IPS-15b (cell line): ENCODE data around the gene ABHD15.
A peak's percentile ranks its signal among the peaks of the same experiment; 100 is the strongest.
"Not testable (repeated sequence)": the region's sequence is repeated elsewhere in the genome, so short reads cannot be mapped to it uniquely, and the experiment has no call there.

Source experiments
- H3K27me3 ChIP-seq: one replicate; pipeline ENCODE4 v1.6.1; 2013; ENCODE audit warnings: low read length; ENCODE audit not compliant: control insufficient read depth, insufficient read depth
- H3K36me3 ChIP-seq: one replicate; pipeline ENCODE4 v1.6.1; 2013; ENCODE audit warnings: low read length; ENCODE audit not compliant: control insufficient read depth, insufficient read depth
- H3K4me1 ChIP-seq: one replicate; pipeline ENCODE4 v1.6.1; 2013; ENCODE audit warnings: mild to moderate bottlenecking, low read length; ENCODE audit not compliant: control insufficient read depth, insufficient read depth
- H3K4me3 ChIP-seq: one replicate; pipeline ENCODE4 v1.5.1; 2013; ENCODE audit warnings: low read depth, low read length
- H3K9ac ChIP-seq: one replicate; pipeline ENCODE4 v1.6.1; 2013; ENCODE audit warnings: low read depth, mild to moderate bottlenecking, low read length
- H3K9me3 ChIP-seq: one replicate; pipeline ENCODE4 v1.6.1; 2013; ENCODE audit warnings: mild to moderate bottlenecking, low read length; ENCODE audit not compliant: control insufficient read depth, insufficient read depth

Gene ABHD15

GRCh38 chr17:29568331-29569244 is 1.8 kb upstream of the ABHD15 start, which contains the start of gene TP53I13:
Gene TP53I13 (plus strand): TSS chr17:29568701. CDS start chr17:29568759, 58 bp downstream.
- H3K27me3 ChIP-seq, result peaks cover 48% of the 10 kb centered on the region

GRCh38 chr17:29567554-29568330 is 905 bp upstream of the ABHD15 start:
- Histone ChIP-seq H3K27me3 (peaks cover 48% of the 10 kb centered on the region), H3K9ac (peak overlapping the region; percentile 24), H3K4me1 (peaks cover 2% of the 10 kb centered on the region), H3K36me3 (peaks cover 2% of the 10 kb centered on the region), H3K4me3 (peak overlapping the region; percentile 84), H3K9me3 (no peaks in the 10 kb centered on the region)

More at GRCh38 chr17:29568331-29569244, 1.8 kb upstream of the ABHD15 start, which contains the start of gene TP53I13:
- Histone ChIP-seq H3K4me1 (peaks cover 2% of the 10 kb centered on the region), H3K4me3 (peak within 1 kb of the TSS; percentile 84), H3K9me3 (no peaks in the 10 kb centered on the region), H3K9ac (peak within 1 kb of the TSS; percentile 83), H3K36me3 (peaks cover 2% of the 10 kb centered on the region)

DNA sequence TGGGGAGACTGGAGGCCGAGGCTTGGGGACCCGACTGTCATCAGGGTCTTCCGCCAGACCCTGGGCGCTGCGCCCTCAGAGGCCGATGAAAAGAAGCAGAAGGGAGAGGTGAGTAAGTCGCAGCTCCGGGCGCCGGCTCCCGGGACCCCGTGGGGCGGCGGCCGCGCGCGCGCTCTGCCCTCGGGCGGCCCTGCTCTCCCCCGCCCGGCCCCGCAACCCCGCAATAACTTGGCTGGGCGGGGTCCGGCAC is 392 bp upstream of the ABHD15 start:
- Histone ChIP-seq H3K4me1 (peaks cover 2% of the 10 kb centered on the region), H3K9ac (no peak overlapping the region), H3K9me3 (no peaks in the 10 kb centered on the region), H3K27me3 (peaks cover 48% of the 10 kb centered on the region), H3K36me3 (peaks cover 2% of the 10 kb centered on the region), H3K4me3 (peak overlapping the region; percentile 84)

DNA sequence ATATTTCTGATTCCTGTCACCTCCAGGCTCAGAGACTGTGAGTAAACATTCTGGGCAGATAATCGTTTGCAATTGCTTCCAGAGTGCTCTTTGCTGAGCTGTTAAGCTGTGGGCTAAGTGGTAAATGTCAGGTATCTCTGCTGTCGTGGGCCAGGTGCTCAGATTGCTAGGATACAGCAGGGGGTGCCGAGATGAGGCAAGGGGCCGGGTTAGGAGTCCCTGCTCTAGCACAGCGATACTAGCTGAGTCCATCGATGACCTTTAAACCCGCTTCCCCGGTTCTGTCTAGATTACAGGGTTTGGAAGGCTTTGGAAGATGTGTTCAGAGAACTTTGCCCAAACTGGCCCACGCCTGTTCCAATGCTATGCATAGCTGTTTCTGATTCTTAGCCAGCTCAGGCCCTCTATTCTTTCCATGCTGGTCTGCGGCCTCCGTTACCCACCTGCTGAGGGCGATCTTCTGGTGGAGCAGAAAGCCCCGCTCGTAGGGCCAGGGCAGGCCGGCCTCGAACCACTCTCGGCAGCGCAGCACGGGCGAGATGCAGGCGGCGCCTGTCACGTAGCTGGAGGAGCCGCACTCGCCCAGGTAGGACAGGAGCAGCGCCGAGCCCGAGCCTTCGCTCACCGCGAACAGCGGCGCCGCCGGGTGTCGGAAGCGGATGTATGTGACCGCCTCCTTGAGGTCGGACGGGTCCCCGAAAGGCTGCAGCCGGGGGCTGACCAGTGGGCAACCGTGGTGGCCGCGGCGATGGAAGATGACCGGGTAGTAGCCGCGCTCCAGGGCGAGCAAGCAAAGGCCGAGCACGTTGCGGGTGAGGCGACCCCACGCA is 979 bp downstream of the ABHD15 start:
- Histone ChIP-seq H3K9me3 (no peaks in the 10 kb centered on the region), H3K27me3 (peaks cover 34% of the 10 kb centered on the region), H3K4me1 (peaks cover 2% of the 10 kb centered on the region), H3K4me3 (peak overlapping the region; percentile 64), H3K36me3 (no peaks in the 10 kb centered on the region), H3K9ac (no peak overlapping the region)

- H3K9me3 ChIP-seq, result no peaks in the 10 kb centered on the region
- H3K4me1 ChIP-seq, result no peaks in the 10 kb centered on the region
- no peaks in the 10 kb centered on the region for H3K36me3 ChIP-seq
- H3K9ac ChIP-seq, result no peak overlapping the region
- H3K27me3 ChIP-seq, result peaks cover 23% of the 10 kb centered on the region
- no peak overlapping the region for H3K4me3 ChIP-seq
These were observed 3.0 kb downstream of the ABHD15 start for GRCh38 chr17:29563816-29564215.

GRCh38 chr17:29562615-29563014 is 4.2 kb downstream of the ABHD15 start:
- H3K4me3 ChIP-seq, result no peak overlapping the region
- H3K4me1 ChIP-seq, result no peaks in the 10 kb centered on the region
- H3K36me3 ChIP-seq, result no peaks in the 10 kb centered on the region
- H3K9me3 ChIP-seq, result no peaks in the 10 kb centered on the region
- H3K9ac ChIP-seq, result no peak overlapping the region
- peaks cover 23% of the 10 kb centered on the region for H3K27me3 ChIP-seq

DNA sequence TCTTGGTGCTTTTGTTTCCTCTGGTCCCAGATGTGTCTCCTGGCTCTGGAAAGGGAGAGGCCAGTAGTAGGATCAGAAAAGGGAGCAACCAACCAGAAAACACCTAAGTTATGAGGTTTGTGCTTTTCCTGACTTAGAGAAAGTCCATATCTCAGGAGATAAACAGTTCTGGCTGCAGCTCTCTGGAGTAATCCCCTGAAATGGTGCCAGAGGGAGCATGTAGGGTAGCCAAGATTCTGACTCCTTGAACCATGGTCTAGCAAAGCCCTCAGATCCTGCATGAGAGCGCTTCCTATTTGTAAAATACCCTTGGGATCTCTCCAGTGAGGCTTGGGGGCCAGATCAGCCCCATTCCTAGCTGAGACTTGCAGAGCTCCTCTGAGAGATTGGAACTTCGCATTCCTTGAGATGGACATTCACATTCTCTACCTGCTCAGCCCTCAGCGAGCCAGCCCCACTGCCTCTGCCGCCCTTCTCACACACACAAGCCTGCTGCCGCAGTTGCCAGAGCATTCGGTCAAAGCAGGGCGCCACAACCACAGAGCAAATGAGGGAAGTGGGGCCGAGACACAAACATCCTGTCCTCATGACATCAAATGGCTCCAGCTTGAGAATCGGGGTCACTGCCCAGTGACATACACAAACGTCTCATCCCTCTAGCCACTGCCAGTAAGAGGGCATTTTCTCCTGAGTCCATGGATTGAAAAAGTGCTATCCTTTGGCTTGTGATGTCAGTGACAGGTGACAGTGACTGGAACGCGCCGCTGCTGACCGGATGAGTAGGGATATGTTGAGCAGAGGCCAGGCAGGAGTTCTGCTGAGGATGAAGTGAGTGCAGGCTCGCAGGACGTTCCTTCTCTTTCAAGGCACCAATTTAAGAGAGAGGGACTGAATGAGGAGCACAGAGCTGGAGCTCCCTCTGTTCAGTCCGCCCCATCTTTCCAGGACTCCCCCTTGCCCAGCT is 5.0 kb downstream of the ABHD15 start:
- Histone ChIP-seq H3K9ac (no peak overlapping the region), H3K4me1 (no peaks in the 10 kb centered on the region), H3K4me3 (no peak overlapping the region), H3K27me3 (peaks cover 23% of the 10 kb centered on the region), H3K9me3 (no peaks in the 10 kb centered on the region), H3K36me3 (no peaks in the 10 kb centered on the region)

DNA sequence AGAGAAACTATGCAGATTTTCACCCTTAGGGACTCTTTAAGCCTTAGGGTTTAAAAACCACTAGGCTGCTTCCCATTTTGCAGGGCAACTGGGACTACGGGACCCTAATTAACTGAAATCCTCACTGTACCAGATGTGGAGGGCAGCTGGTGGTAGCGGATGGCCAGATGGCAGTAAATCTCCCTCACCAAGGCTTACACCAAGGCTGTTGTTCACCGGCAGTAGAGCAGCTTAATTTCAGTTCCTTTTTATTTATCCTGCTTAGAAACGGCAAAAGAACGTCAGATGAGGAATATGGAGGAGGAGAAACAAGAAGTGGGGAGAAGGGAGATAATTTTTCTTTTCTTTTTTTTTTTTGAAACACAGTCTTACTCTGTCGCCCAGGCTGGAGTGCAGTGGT is 6.5 kb downstream of the ABHD15 start:
- Histone ChIP-seq H3K9ac (no peak overlapping the region), H3K4me1 (no peaks in the 10 kb centered on the region), H3K36me3 (no peaks in the 10 kb centered on the region), H3K9me3 (no peaks in the 10 kb centered on the region), H3K27me3 (peaks cover 10% of the 10 kb centered on the region), H3K4me3 (no peak overlapping the region)

DNA sequence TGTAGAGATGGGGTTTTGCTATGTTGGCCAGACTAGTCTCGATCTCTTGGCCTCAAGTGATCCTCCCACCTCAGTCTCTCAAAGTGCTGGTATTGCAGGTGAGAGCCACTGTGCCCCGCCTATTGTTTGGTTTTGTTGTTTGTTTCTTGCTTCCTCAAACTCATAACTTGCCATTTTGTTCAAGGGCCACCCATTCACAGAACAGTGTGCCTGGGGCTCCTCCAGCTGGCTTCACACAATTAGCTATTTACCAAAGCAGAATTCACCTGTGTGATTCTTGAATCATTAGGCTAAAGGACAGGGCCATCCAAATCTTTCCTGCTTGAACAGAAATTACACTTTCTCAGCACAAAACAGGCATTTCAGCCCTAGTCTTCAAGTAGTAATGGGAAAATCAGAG is 7.2 kb downstream of the ABHD15 start:
- Histone ChIP-seq H3K36me3 (no peaks in the 10 kb centered on the region), H3K27me3 (peaks cover 6% of the 10 kb centered on the region), H3K4me3 (no peak overlapping the region), H3K4me1 (no peaks in the 10 kb centered on the region), H3K9me3 (no peaks in the 10 kb centered on the region), H3K9ac (no peak overlapping the region)

GRCh38 chr17:29558139-29558538 is 8.7 kb downstream of the ABHD15 start:
- not testable (repeated sequence) for H3K4me3 ChIP-seq, H3K36me3 ChIP-seq, H3K4me1 ChIP-seq, H3K27me3 ChIP-seq, H3K9me3 ChIP-seq, H3K9ac ChIP-seq

DNA sequence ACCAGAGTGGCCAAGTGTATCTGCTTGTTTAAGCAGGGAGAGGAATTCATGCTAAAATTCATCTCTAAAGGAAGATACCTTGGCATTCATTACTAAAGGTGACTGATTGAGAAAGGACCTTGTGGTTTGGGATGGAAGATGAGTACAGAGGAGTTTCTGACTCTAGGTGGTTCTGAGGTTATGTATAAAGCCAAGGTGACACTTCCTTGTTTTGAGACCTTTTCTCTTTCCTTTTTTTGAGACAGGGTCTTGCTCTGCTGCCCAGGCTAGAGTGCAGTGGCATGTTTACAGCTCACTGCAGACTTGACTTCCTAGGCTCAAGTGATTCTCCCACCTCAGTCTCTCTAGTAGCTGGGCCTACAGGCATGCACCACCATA is 9.1 kb downstream of the ABHD15 start:
- Histone ChIP-seq H3K9me3 (no peaks in the 10 kb centered on the region), H3K27me3 (no peaks in the 10 kb centered on the region), H3K36me3 (no peaks in the 10 kb centered on the region), H3K4me3 (no peak overlapping the region), H3K9ac (no peak overlapping the region), H3K4me1 (no peaks in the 10 kb centered on the region)
